Upper lobe of right lung (tissue), 1 donor: Measurements from ENCODE around the gene RPS19BP1. TPM values are rescaled to one million over a fixed set of nuclear protein-coding genes. Genes with fewer than 3 reads are reported as not detected.

Experiments used
- ATAC-seq: fragments of 200-7000 bp; cut with Tn5 transposase; one replicate; pipeline ENCODE4 v1.9.1; 2020; ENCODE audit warnings: mild to moderate bottlenecking, moderate library complexity
- DNase-seq: peaks from one replicate; pipeline ENCODE4 v3.0.0-alpha.2; 2020
- H3K27ac ChIP-seq: fragments of 200-600 bp; one replicate; pipeline ENCODE4 v1.8.0; 2022
- H3K27me3 ChIP-seq: fragments of 200-600 bp; one replicate; pipeline ENCODE4 v1.8.0; 2022; ENCODE audit warnings: mild to moderate bottlenecking
- H3K36me3 ChIP-seq: fragments of 200-600 bp; one replicate; pipeline ENCODE4 v1.8.0; 2022
- H3K4me1 ChIP-seq: fragments of 200-600 bp; one replicate; pipeline ENCODE4 v1.8.0; 2022
- H3K4me3 ChIP-seq: fragments of 200-600 bp; one replicate; pipeline ENCODE4 v1.8.0; 2022; ENCODE audit warnings: mild to moderate bottlenecking
- H3K9me3 ChIP-seq: fragments of 200-600 bp; one replicate; pipeline ENCODE4 v1.8.0; 2022
- intact Hi-C: fragments of 100-400 bp; cut with DNase I; formaldehyde crosslinking; loops from one replicate; pipeline ENCODE4 v1.11.0; 2022
- total RNA-seq: library from RNA; stranded (reverse); fragmentation: NEBNext Ultra II Directional; extraction: Animal tissue kit (Norgen Biotek cat#: 25700); gene quantifications from one replicate; pipeline ENCODE4 v1.2.1, GENCODE V29; 2021
- TF ChIP-seq, protein P1 (sequence below): fragments of 200-600 bp; IDR thresholded peaks from one replicate; pipeline ENCODE4 v1.8.0; 2022; ENCODE audit warnings: antibody characterized with exemption
- donor health status: DM: no; HTN: yes; CAD: no; lungs with severe emphysema.

RPS19BP1 gene
- total RNA-seq, 1 donor from 2014 or later = 72.5 TPM

GRCh38 chr22:39577366-39577765, 44.8 kb upstream of the RPS19BP1 start:
- TF ChIP-seq, protein P1, sequence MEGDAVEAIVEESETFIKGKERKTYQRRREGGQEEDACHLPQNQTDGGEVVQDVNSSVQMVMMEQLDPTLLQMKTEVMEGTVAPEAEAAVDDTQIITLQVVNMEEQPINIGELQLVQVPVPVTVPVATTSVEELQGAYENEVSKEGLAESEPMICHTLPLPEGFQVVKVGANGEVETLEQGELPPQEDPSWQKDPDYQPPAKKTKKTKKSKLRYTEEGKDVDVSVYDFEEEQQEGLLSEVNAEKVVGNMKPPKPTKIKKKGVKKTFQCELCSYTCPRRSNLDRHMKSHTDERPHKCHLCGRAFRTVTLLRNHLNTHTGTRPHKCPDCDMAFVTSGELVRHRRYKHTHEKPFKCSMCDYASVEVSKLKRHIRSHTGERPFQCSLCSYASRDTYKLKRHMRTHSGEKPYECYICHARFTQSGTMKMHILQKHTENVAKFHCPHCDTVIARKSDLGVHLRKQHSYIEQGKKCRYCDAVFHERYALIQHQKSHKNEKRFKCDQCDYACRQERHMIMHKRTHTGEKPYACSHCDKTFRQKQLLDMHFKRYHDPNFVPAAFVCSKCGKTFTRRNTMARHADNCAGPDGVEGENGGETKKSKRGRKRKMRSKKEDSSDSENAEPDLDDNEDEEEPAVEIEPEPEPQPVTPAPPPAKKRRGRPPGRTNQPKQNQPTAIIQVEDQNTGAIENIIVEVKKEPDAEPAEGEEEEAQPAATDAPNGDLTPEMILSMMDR = no peak
- ATAC-seq (no peak), DNase-seq (no peak)
- H3K36me3 ChIP-seq = no peaks in the 10 kb centered on the region
- H3K27ac ChIP-seq = no peak overlapping the region
- no peak overlapping the region for H3K4me3 ChIP-seq
- intact Hi-C loops = no loop called here
- no peaks in the 10 kb centered on the region for H3K4me1 ChIP-seq
- H3K27me3 ChIP-seq = peaks cover 3% of the 10 kb centered on the region
- no peaks in the 10 kb centered on the region for H3K9me3 ChIP-seq

DNA sequence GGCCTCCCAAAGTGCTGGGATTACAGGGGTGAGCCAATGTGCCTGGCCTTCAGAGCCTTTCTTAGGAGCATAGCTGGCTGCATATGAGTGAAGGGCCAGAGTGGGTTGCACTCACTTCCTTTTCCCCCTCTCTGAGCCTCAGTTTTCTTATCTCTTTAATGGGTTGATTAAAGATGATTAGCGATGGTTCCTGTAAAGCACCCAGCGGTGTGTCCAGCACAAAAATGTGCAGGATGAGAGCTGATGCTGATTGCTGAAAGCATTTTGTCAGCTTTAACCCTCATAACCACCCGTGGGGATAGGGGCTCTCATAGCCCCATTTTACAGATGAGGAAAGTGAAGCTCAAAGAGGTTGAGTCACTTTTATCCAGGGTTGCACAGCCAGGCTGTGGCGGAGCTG, 43.5 kb upstream of the RPS19BP1 start:
- Histone ChIP-seq H3K27ac (no peak overlapping the region), H3K27me3 (peaks cover 8% of the 10 kb centered on the region), H3K36me3 (no peaks in the 10 kb centered on the region), H3K9me3 (no peaks in the 10 kb centered on the region), H3K4me1 (no peaks in the 10 kb centered on the region), H3K4me3 (no peak overlapping the region)
- intact Hi-C loops = no loop called here
- ATAC-seq (no peak), DNase-seq (no peak)
- TF ChIP-seq, protein P1 = no peak

DNA sequence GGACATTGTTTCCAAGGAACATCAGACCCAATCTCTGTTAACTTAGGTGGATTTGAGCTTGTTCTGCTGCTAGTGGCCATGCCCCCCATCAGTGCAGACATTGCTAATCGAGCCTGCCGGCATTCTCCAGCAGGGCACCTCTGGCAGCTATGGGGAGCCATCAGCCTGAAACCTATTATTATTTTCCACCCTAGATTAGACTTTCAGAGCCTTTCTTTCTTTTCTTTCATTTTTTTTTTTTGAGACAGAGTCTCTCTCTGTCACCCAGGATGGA, 42.9 kb upstream of the RPS19BP1 start:
- TF ChIP-seq, protein P1 = no peak
- H3K4me3 ChIP-seq = no peak overlapping the region
- no peaks in the 10 kb centered on the region for H3K4me1 ChIP-seq
- intact Hi-C loops = no loop called here
- DNase-seq (no peak), ATAC-seq (no peak)
- H3K27me3 ChIP-seq = peaks cover 8% of the 10 kb centered on the region
- no peaks in the 10 kb centered on the region for H3K36me3 ChIP-seq
- no peak overlapping the region for H3K27ac ChIP-seq
- H3K9me3 ChIP-seq = no peaks in the 10 kb centered on the region

GRCh38 chr22:39574779-39575551, 42.4 kb upstream of the RPS19BP1 start:
- H3K27ac ChIP-seq = no peak overlapping the region
- no peak for DNase-seq
- no peaks in the 10 kb centered on the region for H3K4me1 ChIP-seq
- no peaks in the 10 kb centered on the region for H3K36me3 ChIP-seq
- H3K4me3 ChIP-seq = no peak overlapping the region
- ATAC-seq = no peak
- TF ChIP-seq, protein P1 = no peak
- intact Hi-C loops = no loop called here
- H3K9me3 ChIP-seq = no peaks in the 10 kb centered on the region
- H3K27me3 ChIP-seq = peaks cover 8% of the 10 kb centered on the region

GRCh38 chr22:39571538-39571937, 39.0 kb upstream of the RPS19BP1 start:
- Histone ChIP-seq H3K36me3 (no peaks in the 10 kb centered on the region), H3K4me3 (no peak overlapping the region), H3K9me3 (no peaks in the 10 kb centered on the region), H3K4me1 (no peaks in the 10 kb centered on the region), H3K27me3 (peaks cover 6% of the 10 kb centered on the region), H3K27ac (no peak overlapping the region)
- intact Hi-C loops = no loop called here
- TF ChIP-seq, protein P1 = no peak
- DNase-seq = no peak
- no peak for ATAC-seq

GRCh38 chr22:39570665-39571064, 38.1 kb upstream of the RPS19BP1 start, which contains the start of gene CACNA1I:
TSS of gene CACNA1I (plus strand) at chr22:39570753. CDS start at chr22:39570753, 0 bp downstream.
- ATAC-seq = no peak
- TF ChIP-seq, protein P1 = no peak
- Histone ChIP-seq H3K4me3 (no peak within 1 kb of the TSS), H3K27me3 (peaks cover 6% of the 10 kb centered on the region), H3K27ac (no peak within 1 kb of the TSS), H3K9me3 (no peaks in the 10 kb centered on the region), H3K36me3 (no peaks in the 10 kb centered on the region), H3K4me1 (no peaks in the 10 kb centered on the region)
- intact Hi-C loops = no loop called here
- no peak for DNase-seq
